Ishikawa (cell line): ENCODE data around the gene PPID.

ENCODE experiments used
- CEBPB ChIP-seq: IDR thresholded peaks from 2 replicates; pipeline ENCODE4 v1.6.1; 2012
- CREB1 ChIP-seq: IDR thresholded peaks from 2 replicates; pipeline ENCODE4 v1.6.1; 2012; ENCODE audit warnings: low read depth
- EGR1 ChIP-seq: IDR thresholded peaks from 2 replicates; pipeline ENCODE4 v1.6.1; 2012
- EP300 ChIP-seq: IDR thresholded peaks from 2 replicates; pipeline ENCODE4 v1.6.1; 2012; ENCODE audit warnings: borderline replicate concordance
- FOXM1 ChIP-seq: IDR thresholded peaks from 2 replicates; pipeline ENCODE4 v1.6.1; 2012; ENCODE audit warnings: low read depth, borderline replicate concordance
- NFIC ChIP-seq: IDR thresholded peaks from 2 replicates; pipeline ENCODE4 v1.6.1; 2012
- RAD21 ChIP-seq: IDR thresholded peaks from 2 replicates; pipeline ENCODE4 v1.6.1; 2012; ENCODE audit warnings: low read depth
- TAF1 ChIP-seq: IDR thresholded peaks from 2 replicates; pipeline ENCODE4 v1.6.1; 2012; ENCODE audit warnings: low read depth, mild to moderate bottlenecking
- TCF12 ChIP-seq: IDR thresholded peaks from 2 replicates; pipeline ENCODE4 v1.6.1; 2012; ENCODE audit warnings: low read depth
- TEAD4 ChIP-seq: IDR thresholded peaks from 2 replicates; pipeline ENCODE4 v1.6.1; 2012
- YY1 ChIP-seq: IDR thresholded peaks from 2 replicates; pipeline ENCODE4 v1.6.1; 2012; ENCODE audit warnings: low read depth
- ZBTB7A ChIP-seq: IDR thresholded peaks from 2 replicates; pipeline ENCODE4 v1.6.1; 2012; ENCODE audit warnings: low read depth
- TF ChIP-seq, protein P1 (sequence below): IDR thresholded peaks from 2 replicates; pipeline ENCODE4 v1.6.1; 2012
- TF ChIP-seq, protein P2 (sequence below): IDR thresholded peaks from 2 replicates; pipeline ENCODE4 v1.6.1; 2012; ENCODE audit warnings: low read depth, mild to moderate bottlenecking
- TF ChIP-seq, protein P3 (sequence below): IDR thresholded peaks from 2 replicates; pipeline ENCODE4 v1.6.1; 2012

PPID gene

DNA sequence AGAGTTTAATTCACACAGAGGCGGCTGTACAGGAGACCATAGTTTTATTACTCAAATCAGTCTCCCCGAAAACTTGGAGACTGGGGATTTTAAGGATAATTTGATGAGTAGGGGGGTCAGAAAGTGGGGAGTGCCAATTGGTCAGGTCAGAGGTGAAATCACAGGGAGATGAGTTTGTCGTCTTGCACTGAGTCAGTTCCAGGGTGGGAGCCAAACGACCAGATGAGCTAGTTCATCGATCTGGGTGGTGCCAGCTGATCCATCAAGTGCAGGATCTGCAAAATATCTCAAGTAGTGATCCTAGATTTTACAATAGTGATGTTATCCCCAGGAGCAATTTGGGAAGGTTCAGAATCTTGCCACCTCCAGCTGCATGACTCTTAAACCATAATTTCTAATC is 47.1 kb downstream of the PPID start:
- TF ChIP-seq EP300 (no peak), EGR1 (no peak), CREB1 (no peak)
- TF ChIP-seq, protein P1, sequence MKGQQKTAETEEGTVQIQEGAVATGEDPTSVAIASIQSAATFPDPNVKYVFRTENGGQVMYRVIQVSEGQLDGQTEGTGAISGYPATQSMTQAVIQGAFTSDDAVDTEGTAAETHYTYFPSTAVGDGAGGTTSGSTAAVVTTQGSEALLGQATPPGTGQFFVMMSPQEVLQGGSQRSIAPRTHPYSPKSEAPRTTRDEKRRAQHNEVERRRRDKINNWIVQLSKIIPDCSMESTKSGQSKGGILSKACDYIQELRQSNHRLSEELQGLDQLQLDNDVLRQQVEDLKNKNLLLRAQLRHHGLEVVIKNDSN, result no peak

DNA sequence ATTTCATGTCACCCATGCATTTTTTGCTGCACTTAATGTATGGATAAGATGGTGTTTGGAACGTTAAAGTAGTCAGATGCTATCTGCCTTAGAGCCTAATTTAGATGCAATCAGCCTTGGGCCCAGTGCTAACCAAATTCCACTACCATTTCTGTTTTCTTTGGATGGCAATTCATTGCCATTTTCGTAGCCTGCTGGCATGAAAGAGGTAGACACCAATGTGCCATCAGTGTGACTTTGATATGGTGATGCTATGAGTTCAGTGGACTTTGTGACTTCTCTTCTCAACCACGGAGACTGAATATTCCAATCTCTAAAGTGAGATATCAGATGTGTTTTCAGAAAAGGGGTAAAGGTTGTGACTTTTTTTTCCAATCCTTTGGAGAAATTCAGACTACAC is 49.6 kb downstream of the PPID start:
- TF ChIP-seq EP300 (no peak), TAF1 (no peak), CREB1 (no peak), TCF12 (no peak), EGR1 (no peak), YY1 (no peak), RAD21 (no peak), ZBTB7A (no peak), FOXM1 (no peak), CEBPB (no peak), TEAD4 (no peak), NFIC (no peak)
- TF ChIP-seq, protein P2, sequence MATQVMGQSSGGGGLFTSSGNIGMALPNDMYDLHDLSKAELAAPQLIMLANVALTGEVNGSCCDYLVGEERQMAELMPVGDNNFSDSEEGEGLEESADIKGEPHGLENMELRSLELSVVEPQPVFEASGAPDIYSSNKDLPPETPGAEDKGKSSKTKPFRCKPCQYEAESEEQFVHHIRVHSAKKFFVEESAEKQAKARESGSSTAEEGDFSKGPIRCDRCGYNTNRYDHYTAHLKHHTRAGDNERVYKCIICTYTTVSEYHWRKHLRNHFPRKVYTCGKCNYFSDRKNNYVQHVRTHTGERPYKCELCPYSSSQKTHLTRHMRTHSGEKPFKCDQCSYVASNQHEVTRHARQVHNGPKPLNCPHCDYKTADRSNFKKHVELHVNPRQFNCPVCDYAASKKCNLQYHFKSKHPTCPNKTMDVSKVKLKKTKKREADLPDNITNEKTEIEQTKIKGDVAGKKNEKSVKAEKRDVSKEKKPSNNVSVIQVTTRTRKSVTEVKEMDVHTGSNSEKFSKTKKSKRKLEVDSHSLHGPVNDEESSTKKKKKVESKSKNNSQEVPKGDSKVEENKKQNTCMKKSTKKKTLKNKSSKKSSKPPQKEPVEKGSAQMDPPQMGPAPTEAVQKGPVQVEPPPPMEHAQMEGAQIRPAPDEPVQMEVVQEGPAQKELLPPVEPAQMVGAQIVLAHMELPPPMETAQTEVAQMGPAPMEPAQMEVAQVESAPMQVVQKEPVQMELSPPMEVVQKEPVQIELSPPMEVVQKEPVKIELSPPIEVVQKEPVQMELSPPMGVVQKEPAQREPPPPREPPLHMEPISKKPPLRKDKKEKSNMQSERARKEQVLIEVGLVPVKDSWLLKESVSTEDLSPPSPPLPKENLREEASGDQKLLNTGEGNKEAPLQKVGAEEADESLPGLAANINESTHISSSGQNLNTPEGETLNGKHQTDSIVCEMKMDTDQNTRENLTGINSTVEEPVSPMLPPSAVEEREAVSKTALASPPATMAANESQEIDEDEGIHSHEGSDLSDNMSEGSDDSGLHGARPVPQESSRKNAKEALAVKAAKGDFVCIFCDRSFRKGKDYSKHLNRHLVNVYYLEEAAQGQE, result no peak
- TF ChIP-seq, protein P1, result no peak
- TF ChIP-seq, protein P3, sequence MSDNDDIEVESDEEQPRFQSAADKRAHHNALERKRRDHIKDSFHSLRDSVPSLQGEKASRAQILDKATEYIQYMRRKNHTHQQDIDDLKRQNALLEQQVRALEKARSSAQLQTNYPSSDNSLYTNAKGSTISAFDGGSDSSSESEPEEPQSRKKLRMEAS, result no peak

DNA sequence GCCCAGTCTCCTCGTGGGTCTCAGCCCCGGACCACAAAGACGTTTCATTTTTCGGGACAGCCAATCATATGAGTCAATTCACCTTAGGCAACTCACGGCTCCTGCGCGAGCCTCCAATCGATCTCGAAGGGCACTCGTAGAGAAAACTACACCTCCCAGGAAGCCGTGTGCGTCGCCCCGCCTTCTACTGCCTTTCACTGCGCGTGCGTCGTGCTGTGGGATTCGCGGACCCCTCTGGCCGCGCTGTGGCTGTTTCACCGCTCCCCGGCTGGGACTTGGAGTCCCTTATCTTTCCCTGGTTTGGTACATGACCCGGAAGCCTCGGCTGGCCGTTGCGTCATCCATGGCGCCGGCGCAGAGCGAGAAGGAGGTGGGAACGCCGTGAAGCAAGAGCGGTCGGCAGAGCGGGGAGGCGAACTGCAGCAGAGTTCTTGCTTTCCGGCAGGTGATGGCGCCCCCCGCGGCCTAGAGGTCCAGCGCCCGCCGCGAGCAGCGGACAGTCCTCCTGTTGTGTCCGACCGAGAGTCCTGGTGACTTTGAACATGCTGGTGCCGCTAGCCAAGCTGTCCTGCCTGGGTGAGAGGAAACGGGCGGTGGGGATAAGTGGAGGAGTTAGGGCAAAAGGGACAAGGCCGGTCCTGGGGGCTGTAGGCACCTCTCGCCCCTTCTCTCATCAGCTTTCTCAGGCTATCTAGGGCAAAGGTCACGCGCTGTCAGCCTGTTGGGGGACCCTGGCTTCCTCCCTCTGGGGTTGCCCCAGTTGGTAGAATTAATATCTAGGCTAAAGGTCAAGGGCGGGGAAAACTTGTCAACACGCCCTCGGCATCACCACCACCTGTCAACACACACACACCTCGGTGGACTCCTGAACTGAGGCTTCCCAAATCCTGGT is 51.0 kb downstream of the PPID start, which contains the start of gene ETFDH:
TSS of gene ETFDH (plus strand) at position 382 of the 892 bp plus-strand sequence. CDS start at position 543, 161 bp downstream.
- TF ChIP-seq EP300, result no peak
- TF ChIP-seq, protein P3, result peak; percentile 41
- TF ChIP-seq NFIC, result no peak
- peak; percentile 33; the same call in 1 of the 2 replicates for TF ChIP-seq RAD21
- TF ChIP-seq TEAD4, result no peak
- peak; percentile 46; the same call in 1 of the 2 replicates for TF ChIP-seq TCF12
- TF ChIP-seq, protein P2, result no peak
- peak; percentile 23; the same call in 1 of the 2 replicates for TF ChIP-seq FOXM1
- peak; percentile 66 for TF ChIP-seq TAF1
- peak; percentile 95 for TF ChIP-seq CEBPB
- no peak for TF ChIP-seq EGR1
- TF ChIP-seq, protein P1, result peak; percentile 32
- TF ChIP-seq ZBTB7A, result 0 out of 2 replicates have a peak, but pooled peaks have one; percentile 0
- TF ChIP-seq CREB1, result peak; percentile 84
- peak; percentile 79 for TF ChIP-seq YY1

DNA sequence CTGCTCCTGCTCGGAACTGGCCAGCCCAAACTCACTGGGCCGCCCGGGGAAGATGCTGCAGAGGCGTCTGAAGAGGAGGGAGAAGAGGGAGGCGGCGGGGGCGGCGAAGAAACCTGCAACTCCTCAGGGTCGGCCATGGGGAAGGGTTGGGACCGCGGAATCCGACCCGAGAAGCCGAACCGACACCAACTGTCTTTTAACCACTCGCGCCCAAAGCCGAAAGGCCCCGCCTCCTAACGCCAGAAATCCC is 51.6 kb downstream of the PPID start, which contains the start of gene C4orf46:
TSS of gene C4orf46 (minus strand) at position 223 of the 250 bp plus-strand sequence. CDS start at position 137, 86 bp downstream.
- peak; percentile 5; the same call in 1 of the 2 replicates for TF ChIP-seq ZBTB7A
- TF ChIP-seq EP300, result no peak
- TF ChIP-seq TCF12, result 0 out of 2 replicates have a peak, but pooled peaks have one; percentile 16
- 0 out of 2 replicates have a peak, but pooled peaks have one; percentile 5 for TF ChIP-seq TAF1
- TF ChIP-seq NFIC, result no peak
- TF ChIP-seq YY1, result no peak
- no peak for TF ChIP-seq RAD21
